ENCODE measurements around the gene TRIM2.
A peak's percentile ranks its signal among the peaks of the same experiment; 100 is the strongest.

The TRIM2 gene

DNA sequence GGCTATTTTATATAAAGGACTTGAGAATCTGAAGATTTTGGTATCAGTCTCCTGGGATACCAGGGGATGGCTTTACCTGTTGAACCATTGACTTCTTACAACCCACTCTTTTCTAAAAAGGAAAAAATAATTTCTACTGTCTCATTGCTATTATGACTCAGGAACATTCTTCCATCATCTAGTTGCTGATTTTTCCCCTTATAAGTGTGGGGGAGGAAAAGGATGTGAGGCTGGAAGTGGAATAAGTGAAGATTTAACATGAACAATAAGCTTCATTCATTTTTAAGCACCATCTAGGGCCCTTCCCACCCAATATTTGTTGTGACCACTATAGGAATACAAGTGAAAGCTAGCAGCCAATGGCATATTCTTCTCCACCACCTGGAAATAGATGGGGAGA, 129.6 kb downstream of the TRIM2 start:
- no peak for DNase-seq (ENCODE audit: low read depth)

DNA sequence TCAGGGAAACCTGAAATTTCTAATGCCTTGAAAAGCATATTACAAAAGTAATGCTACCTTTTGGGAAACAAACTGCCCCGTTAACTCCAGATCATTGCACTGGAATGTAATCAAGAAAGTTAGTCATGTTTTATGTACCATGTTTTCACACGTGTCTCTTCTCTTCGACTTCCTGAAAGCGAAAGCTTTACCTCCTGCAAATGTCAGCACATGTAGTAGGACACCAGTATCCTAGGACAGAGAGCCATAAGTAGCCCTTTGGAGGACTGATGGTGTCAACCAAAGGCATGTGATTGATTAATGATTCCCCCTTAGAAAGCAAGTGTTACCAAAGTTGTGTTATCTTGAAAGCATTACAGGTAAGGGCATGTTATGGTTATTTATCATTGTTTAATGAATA, 131.4 kb downstream of the TRIM2 start:
- no peak for DNase-seq (ENCODE audit: low read depth)

DNA sequence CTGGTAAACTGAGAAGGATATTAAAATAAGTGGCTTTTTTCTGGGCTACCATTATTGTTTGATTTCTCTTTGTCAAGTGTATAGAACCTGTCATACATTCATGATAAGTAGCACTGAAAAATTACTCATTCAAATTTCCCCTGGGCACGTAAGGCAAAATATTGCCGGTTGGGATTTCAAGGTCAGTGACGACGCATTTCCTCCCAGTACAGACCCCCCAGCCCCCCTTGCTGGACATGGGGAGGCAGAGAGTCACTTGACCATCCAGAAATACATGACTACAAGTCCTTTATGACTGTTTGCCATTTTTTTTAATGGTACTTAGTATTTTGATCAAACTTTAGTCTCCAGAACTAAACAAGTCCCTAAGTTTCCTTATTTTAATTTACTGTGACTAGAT, 133.4 kb downstream of the TRIM2 start:
- DNase-seq (ENCODE audit: low read depth) = no peak

DNA sequence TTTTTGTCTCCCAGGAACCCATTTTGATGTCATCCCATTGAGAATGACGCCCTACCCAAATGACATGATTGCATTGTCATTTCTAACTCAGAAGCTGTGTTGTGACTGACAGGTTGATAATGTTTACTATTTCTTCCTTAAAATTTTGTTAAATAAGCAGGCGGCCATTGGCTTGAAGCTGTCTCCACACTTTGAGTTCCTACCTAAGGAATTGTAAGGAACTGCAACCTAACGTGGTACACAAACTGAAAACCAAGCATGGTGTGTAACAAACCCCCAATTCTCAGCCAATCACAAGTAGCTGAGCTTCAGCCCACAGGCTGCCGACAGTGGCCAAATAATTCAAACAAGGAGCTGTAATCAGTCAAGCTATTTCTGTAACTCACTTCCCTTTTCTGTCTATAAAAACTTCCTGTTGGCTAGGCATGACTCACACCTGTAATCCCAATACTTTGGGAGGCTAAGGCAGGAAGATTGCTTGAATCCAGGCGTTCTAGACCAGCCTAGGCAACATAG, 137.4 kb downstream of the TRIM2 start:
- no peak for DNase-seq (ENCODE audit: low read depth)

DNA sequence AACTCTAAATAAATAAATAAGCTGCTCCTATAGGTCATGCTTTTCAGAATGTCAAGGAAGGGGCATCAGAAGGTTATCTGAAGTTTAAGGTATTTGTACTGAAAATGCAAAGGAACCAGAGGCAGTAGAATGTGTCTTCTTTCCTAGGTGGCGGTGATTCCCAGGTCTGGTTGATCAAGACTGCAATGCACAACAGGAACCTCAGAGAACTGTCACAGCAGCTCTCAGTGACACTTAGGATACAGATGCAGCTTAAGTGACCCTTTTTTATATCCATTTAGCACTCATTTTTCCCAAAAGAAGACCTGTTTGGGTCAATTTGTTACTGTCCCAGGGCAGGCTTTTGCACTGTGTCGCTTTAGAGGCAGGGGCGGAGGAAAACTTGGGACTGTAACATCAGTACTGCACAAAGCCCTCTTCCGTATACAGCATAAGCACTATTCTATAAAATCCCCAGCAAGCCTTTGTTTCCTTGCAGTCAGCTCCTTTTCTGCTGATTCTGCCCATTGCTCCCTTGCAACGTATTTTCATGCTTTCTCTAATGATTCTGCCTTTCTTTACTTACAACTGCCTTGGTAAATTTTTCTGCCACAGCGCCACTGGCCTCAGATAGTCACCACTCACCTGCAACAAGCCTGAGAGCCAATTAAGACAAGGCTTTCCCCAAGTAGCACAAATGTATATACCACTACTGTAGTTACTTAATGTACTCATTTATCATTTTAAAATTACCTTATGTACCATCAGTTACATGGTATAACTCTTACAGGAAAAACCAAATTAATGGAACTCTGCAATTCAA, 138.7 kb downstream of the TRIM2 start:
- DNase-seq (ENCODE audit: low read depth) = no peak

DNA sequence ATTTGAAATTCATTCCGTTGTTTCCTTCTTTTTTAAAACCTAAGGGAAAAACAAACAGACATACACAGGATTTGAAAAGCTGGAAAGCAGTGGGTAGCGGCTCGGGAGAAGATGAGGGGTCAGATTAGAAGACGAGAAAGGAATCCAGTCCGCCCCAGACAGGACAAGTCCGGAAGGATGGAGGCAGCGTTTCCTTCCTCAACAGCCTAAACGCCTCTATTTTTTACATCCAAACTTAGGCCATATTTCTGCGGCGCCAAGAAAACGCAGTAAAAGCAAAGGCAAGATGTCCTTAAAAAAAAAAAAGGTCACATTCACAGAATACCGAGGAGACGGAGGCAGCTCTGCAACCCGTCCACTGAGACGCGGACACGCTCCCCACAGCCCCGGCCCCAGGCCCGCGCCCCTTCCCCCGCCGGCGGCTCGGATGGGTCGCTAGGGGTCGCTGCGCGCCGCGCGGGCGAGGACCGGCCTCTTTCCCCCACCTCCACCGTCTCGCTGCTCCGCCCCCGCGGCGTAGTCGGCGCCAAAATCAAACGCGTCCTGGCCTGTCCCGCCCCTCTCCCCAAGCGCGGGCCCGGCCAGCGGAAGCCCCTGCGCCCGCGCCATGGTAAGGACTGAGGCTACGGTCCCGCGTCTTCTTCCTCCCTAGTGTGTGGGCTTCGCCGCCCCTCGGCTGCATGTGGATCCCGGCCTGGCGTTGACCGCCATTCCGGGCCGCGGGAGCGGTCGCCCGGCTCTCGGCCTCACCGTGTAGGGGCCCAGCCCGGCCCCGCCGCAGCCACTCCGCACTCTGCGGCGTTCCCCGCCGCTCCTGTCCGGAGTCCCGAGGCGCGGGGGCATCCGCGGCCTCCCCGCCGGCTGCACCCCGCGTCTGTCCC, 140.1 kb downstream of the TRIM2 start, which contains the start of gene MND1:
TSS of gene MND1 (plus strand) at position 558 of the 881 bp plus-strand sequence. CDS start at position 608, 50 bp downstream.
- peak; percentile 66 for DNase-seq (ENCODE audit: low read depth)

DNA sequence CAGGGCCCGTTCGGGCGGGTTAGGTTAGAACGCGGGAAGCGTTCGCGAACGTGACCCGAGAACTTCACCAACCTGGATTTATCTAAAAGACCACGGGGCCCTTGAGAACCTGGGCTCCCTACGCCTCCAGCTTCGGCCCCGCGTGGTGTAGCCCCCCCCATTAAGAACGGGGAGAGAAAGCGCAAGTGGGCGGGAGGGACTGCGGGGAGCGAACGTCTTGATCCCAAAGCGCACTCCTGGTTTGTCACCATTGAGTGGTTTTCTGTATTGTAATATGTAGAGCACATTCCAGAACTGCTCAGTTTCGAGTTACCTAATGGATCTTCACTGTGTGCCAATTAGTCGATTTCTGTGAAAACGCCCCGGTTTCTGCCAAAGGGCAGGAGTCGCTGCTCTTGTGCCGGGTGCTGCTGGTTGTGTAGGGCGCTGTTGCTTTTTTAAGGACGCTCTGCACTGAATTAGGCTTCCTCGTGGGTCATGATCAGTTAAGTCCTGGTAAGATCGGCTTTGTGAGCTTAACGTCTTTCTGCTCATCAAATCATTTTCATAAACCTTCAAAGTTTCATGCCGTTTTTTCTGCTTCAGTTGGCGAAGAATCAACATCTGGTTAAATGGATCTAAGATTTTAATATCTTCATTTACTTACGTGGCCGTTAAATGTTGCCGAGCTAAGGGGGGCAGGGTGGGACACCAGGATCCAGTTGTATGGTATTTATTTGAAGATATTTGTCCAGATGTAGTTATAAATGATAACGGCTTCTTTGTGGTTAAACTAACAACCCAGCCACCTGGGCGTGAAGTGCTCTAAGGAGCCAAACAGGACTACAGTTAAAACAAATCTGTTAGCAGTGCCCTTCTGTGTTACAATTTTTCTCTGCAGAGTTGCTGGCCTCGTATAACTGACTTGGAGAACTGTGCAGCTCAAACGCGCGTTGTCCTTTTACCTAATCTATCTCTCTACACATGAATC, 141.1 kb downstream of the TRIM2 start:
- peak; percentile 67 for DNase-seq (ENCODE audit: low read depth)

DNA sequence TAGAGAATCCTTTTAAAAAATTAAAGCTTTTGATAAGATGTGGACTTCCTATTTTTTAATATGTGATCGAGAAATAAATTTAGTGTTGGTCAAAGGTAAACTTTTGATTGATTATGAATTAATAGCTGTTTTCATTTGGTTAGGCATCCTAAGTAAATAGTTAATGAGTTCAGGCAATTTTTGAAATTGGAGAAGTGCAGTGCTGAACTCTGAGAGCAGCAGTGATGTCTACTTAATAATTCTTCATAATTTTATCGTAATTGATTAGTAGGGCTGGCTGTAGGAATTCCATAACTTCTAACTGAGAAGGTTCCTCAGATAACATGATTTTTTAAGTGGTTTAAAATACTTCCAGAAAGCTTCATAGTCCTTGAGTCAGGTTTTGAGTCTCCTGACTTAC, 141.8 kb downstream of the TRIM2 start:
- DNase-seq (ENCODE audit: low read depth) = no peak

DNA sequence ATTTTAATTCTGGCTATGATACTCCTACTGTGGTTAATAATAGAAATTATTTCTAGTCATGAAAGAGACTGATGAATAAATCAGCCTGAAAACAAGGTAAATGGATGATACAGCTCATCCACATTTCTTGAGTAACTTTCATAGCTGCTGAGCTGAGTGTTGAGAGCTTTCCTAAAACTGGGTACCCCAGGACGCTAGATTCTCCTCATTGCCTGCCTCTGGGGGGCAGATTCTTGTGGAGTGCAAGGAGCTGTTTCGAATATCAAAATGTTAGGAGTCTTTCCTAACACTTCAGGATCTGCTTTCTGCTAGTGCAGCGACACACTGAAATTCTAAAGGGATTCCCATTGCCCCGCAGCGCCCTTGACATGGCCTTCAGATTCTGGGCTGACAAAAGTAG, 142.3 kb downstream of the TRIM2 start:
- peak; percentile 4 for DNase-seq (ENCODE audit: low read depth)

DNA sequence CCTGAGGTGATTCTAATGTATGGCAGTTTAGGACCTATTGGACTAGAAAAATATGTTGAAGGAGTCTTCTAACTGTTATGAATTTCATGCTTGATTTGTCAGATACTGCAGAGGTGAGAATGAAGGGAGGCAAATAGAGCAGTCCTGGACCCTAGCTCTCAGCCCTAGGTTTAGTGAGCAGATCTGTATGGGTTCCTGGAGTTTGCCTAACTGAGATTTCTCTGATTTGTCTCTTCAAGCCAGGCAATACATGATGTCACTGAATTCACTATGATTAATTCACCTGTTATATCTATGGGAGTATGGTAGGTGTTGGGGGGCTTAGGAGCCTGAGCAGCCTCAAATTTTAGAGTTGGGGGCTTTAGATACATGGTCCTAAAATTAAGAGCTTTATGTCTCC, 142.9 kb downstream of the TRIM2 start:
- no peak for DNase-seq (ENCODE audit: low read depth)

DNA sequence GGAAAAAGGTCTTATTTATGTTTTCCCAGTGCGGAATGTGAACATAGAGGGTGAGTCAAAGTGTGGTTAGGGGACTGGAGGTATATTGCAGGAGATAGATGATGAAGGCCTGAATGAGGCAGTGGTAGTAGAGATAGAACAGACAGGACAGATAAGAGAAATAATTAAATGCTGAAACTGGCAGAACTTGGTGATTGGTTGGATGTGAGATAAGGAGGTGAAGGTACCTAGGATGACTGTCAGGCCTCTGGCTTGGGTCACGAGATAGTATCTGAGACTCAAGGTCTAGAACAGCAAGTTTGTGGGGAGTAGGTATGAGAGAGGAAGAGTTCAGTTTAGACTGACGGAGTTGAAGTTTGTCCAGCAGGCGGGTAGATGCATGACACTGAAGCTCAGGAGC, 143.8 kb downstream of the TRIM2 start:
- DNase-seq (ENCODE audit: low read depth) = no peak

DNA sequence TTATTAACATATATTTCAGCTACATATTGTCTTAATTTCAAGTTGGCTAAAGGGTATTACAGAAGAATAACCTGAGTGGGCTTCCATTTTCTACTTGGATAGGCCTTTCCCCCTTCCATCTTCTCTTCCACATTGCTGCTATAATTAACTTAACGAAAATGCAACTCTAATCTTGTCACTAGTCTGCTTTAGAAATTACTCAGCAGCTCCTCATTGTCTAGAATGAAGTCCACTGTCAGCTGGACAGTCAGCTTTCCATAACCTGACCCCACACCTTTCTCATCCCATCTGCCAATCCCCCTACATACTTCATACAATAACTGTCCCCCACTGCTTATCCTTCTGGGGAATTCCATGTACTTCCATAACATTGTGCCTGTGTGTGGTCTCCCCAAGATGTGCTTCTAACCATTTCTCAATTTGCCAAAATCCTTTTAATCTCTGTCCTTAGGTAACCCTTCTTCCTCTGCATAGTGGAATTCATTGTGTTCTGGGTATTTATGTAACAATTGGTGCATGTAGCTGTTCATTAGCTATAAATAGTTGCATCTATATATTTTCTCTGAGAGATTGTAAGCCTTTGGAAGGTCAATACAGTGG, 145.1 kb downstream of the TRIM2 start:
- DNase-seq (ENCODE audit: low read depth) = no peak

DNA sequence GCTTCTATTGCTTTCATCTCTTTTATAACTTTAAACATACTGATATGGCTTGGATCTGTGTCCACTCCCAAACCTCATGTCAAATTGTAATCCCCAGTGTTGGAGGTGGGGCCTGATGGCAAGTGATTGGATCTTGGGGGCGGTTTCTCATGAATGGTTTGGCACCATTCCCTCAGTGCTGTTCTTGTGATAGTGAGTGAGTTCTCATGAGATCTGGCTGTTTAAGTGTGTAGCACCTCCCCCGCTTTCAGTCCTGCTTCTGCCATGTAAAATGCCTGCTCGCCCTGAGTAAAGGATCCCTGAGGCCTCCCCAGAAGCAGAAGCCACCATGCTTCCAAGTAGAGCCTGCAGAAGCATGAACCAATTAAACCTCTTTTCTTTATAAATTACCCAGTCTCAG, 157.9 kb downstream of the TRIM2 start:
- DNase-seq (ENCODE audit: low read depth) = no peak

DNA sequence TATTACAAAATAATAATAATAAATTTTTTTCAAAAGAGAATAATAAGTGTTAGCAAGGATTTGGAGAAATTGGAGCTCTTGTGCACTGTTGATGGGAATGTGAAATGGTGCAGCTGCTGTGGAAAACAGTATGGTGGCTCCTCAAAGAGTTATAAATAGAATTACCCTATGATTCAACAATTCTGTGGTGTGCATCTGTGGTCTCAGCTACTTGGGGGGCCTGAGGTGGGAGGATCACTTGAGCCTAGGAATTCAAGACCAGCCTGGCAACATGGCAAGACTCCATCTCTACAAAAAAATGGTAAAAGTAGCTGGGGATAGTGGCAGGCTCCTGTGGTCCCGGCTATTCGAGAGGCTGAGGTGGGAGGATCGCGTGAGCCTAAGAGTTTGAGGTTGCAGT, 159.8 kb downstream of the TRIM2 start:
- DNase-seq (ENCODE audit: low read depth) = no peak

DNA sequence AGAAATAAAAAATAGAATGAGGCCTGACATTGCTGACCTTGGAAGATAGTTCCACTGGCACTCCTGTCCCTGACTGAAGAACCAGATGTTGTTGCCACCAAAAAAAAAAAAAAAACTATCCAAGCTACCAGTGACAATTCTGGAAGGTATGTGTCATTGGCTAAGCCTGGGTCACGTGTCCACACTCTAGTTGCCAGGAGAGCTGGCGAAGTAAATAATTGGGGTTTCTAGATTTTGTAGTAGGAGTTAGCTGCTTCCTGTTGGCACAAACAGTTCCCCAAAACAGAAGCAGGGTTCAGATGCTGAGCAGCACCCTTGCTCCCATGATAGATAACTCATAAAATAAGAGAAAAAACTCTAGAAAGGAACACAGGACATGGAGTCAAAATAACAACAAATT, 160.8 kb downstream of the TRIM2 start:
- no peak for DNase-seq (ENCODE audit: low read depth)

DNA sequence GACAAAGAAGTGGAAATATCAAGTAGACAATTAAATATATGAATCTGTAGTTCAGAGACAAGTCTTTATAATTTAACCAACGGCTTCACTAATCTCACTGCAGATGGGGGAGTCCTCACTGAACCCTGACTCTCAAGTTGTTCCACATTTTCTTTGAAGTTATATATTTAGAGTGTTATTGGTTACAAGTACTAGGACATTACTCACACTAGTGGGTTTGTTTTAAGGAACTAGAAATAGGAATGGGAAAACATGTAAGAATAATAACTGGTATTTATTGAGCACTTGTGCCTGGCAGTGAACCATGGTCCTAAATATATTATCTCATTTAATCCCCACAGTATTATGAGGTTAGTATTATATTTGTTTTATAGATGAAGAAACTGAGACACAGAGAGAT, 162.2 kb downstream of the TRIM2 start:
- no peak for DNase-seq (ENCODE audit: low read depth)

DNA sequence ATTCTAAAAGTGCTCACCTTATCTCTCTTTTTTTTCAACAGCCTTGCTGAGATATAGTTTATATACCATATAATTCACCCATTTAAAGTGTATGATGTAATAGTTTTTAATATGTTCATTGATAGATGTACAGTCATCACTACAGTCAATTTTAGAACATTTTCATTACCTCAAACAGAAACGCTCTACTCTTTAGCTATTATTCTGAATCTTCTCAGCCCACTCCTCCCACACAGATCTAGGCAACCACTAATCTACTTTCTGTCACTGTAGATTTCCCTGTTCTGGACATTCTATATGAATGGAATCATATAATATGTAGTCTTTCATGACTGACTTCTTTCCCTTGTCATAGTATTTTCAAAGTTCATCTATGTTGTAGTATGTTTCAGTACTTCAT, 162.8 kb downstream of the TRIM2 start:
- DNase-seq (ENCODE audit: low read depth) = no peak

DNA sequence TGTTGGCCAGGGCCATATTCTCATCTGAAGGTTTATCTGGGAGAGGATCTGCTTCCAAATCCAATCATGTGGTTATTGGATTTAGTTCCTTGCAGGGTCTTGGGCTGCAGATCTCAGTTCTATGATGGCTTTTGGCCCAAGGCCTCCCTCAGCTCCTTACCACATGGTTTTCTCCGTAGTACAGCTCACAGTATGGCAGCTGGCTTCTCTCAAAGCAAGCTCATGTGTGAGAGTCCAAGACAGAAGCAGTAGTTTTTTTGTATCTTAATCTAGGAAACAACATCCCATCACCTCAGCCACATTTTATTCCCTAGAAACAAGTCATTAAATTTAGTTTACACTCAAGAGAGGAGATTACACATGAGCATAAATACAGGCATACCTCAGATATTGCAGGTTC, 164.8 kb downstream of the TRIM2 start:
- no peak for DNase-seq (ENCODE audit: low read depth)

DNA sequence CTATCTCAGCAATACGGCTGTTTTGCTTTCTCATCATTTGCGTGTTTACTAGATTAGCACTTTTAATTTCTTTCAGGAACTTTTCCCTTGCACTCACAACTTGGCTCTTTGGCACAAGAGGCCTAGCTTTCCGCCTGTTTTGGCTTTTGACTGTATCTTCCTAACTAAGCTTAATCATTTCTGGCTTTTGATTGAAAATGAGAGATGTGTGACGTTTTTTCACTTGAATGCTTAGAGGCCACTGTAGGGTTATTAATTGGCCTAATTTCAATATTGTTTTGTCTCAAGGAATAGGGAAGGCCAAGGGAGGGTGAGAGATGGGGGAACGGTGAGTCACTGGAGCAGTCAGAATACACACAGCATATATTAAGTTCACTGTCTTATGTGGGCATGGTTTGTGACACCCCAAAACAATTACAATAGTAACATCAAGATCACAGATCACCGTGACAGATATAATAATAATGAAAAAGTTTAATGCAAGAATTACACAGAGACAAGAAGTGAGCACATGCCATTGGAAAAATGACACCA, 167.5 kb downstream of the TRIM2 start:
- no peak for DNase-seq (ENCODE audit: low read depth)

DNA sequence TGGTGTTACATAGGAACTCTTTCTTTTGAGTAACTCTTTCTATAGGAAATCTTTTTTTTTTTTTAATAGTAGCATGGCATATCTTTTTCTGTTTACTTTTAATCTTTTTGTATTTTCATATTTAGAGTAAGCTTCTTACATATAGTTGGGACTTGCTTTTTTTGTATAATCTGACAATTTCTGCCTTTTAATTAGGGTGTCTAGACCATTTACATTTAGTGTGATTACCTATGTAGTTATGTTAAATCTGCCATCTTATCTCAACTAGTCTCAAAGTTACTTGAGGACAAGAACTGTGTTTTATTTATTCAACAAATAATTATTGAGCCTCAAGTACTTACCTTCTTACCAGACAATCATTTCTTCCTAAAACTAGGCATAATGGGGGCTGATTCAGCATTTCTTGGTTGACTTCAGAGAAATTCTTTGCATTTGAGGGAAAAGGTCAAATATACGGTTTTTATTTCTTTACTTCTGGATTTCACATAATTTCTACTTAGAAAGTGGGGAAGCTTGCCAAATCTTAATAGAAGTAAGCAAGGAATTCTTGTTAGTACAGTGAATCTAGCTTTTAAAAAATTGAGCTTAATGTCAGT, 168.8 kb downstream of the TRIM2 start:
- no peak for DNase-seq (ENCODE audit: low read depth)

DNA sequence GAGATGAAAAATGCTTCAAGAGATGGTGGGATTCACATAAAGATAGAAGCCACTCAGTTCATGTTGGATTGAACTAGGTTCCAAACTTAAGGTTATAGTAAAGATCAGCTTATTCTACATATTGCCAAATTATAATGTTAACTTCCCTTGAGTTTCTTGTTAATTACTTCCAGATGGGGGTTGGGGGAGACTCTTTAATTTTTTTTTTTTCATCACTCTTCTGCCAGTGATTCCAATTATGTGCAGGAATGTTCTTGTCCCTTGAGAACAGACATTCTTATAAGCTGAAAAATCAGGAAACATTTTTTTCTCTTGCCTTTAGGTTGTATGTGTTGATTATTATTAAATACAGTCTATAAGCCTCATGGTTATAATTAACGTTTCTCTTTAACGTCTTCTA, 170.2 kb downstream of the TRIM2 start:
- DNase-seq (ENCODE audit: low read depth) = peak; percentile 79
